Measurements from ENCODE around the gene CARD19. TPM values are rescaled to one million over a fixed set of nuclear protein-coding genes. Genes with fewer than 3 reads are reported as not detected.

CARD19 gene
- total and polyA plus RNA-seq, 4 donors, result 47.7 to 92.3 (median 65.3) TPM

DNA sequence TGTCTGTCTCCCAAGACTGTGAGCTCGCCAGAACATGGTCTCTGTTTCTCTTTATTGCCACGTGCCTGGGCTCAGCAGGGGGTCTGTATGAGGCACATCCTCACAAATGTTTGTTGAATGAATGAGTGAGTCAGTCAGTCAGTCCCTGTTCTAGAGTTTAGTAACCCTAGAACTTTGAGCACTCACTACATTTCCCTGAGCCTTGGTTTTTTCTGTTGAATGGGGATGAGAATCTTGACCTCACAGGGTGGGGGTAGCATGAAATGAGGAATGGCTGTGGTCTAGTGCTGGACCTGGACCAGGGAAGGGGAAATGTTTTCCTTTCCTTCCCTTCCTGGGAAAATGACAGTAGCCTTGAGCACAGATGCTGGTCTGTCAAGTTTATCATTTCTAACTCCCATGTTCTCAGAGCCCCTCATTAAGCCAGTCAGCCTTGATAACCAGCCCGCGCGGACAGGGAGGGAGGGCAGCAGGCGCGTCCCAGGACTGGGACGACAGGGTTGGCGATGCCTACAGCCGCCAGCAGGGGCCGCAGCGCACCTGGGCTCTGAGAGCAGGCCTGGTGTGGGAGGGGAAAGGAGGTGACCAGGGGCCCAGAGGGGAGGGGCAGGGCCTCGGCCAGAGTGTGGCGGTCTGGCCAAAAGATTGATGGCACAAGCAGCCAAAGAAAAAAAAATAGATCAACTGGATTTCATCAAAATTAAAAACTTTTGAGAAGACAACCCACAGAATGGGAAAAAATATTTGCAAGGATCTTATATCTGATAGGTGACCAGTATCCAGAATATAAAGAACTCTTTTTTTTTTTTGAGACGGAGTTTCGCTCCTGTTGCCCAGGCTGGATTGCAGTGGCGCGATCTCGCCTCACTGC is 63.8 kb downstream of the CARD19 start:
- no peak overlapping the region for H3K4me3 ChIP-seq (ENCODE audit: low read length in 2 of 2)
- H3K9me3 ChIP-seq (ENCODE audit: control insufficient read depth, low read length), result no peaks in the 10 kb centered on the region
- ATAC-seq (ENCODE audit: low FRiP score), result peak; percentile 96
- no peaks in the 10 kb centered on the region for H3K4me1 ChIP-seq (ENCODE audit: control insufficient read depth in 1 of 2, insufficient read depth in 2 of 2, low read length in 2 of 2)
- DNase-seq, result peak; percentile 89 to 94
- no peak overlapping the region for H3K27ac ChIP-seq (ENCODE audit: low read depth in 1 of 2, low read length in 2 of 2)
- intact Hi-C loops (cut with DNase I), result loop anchor here (1.0 to 10.0 kb wide), 3 partner anchors 143 to 405 kb away; no protein-coding TSS in a partner anchor
- no peaks in the 10 kb centered on the region for H3K36me3 ChIP-seq (ENCODE audit: control insufficient read depth in 1 of 2, insufficient read depth in 2 of 2, low read length in 1 of 2)
- 9 to 11% methylated on average over 19 of the region's 19 CpGs for WGBS, 2 donors
- H3K27me3 ChIP-seq (ENCODE audit: control insufficient read depth in 1 of 2, insufficient read depth in 2 of 2, low read length in 1 of 2), result no peaks in the 10 kb centered on the region

DNA sequence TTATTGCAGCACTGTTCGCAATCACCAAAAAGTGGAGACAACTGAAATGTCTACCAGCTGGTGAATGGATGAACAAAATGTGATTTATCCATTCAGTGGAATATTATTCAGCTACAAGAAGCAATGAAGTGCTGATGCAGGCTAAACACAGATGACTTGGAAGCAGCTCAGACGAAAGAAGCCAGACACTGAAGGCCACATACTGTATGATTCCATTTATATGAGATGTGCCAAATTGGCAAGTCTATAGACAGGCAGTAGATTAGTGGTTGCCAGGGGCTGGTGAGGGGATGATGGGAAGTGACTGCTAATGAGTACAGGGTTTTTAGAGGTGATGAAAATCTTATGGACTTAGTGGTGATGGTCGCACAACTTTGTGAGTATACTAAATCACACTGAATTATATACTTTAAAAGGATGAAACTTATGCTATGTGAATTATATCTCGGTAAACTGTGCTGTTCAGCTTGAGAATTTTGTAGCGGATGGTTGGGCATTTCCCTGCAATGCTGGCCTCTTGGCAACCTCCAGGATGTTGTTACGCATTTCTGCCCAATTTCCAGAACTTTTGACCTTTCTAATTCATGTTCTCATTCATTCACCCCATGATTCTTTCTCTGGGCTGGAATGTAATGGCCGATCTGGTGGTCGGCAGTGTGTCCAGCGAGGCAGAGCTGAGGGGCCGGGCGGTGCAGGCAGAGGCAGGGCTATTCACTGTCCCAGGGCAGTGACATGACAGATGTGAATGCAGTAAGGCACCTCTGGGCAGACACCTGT is 66.0 kb downstream of the CARD19 start:
- no peak for ATAC-seq (ENCODE audit: low FRiP score)
- intact Hi-C loops (cut with DNase I), result loop anchor here (2.0 to 10.0 kb wide), 2 partner anchors 141 to 403 kb away; no protein-coding TSS in a partner anchor
- DNase-seq, result no peak
- H3K36me3 ChIP-seq (ENCODE audit: control insufficient read depth in 1 of 2, insufficient read depth in 2 of 2, low read length in 1 of 2), result no peaks in the 10 kb centered on the region
- H3K9me3 ChIP-seq (ENCODE audit: control insufficient read depth, low read length), result no peaks in the 10 kb centered on the region
- 64 to 65% methylated on average over 11 of the region's 11 CpGs for WGBS, 2 donors
- no peak overlapping the region for H3K27ac ChIP-seq (ENCODE audit: low read depth in 1 of 2, low read length in 2 of 2)
- no peak overlapping the region for H3K4me3 ChIP-seq (ENCODE audit: low read length in 2 of 2)
- H3K27me3 ChIP-seq (ENCODE audit: control insufficient read depth in 1 of 2, insufficient read depth in 2 of 2, low read length in 1 of 2), result no peaks in the 10 kb centered on the region
- H3K4me1 ChIP-seq (ENCODE audit: control insufficient read depth in 1 of 2, insufficient read depth in 2 of 2, low read length in 2 of 2), result no peaks in the 10 kb centered on the region

Other genes with a start within 250 kb of the CARD19 start
- gene ZNF484, start 218.2 kb upstream of the CARD19 start, total RNA-seq, result 10 to 100 TPM; 11.6 to 17.3 TPM
- gene ZNF484, start 218.2 kb upstream of the CARD19 start, polyA plus RNA-seq, result 1 to 10 TPM; 1.5 to 1.9 TPM
- 10 to 100 TPM in 1 of 2 donors, 1 to 10 TPM in 1; 8.6 to 13.4 TPM for gene FGD3, start 148.7 kb upstream of the CARD19 start, total RNA-seq
- gene FGD3, start 148.7 kb upstream of the CARD19 start, polyA plus RNA-seq, result 1 to 10 TPM in 1 of 2 donors, under 1 TPM in 1; 0.69 to 3.0 TPM
- 10 to 100 TPM in 1 of 2 donors, 1 to 10 TPM in 1; 3.8 to 10.3 TPM for gene SUSD3, start 37.5 kb upstream of the CARD19 start, total RNA-seq
- gene SUSD3, start 37.5 kb upstream of the CARD19 start, polyA plus RNA-seq, result 1 to 10 TPM; 2.6 to 5.0 TPM
- gene NINJ1, start 38.0 kb downstream of the CARD19 start, total RNA-seq, result 10 to 100 TPM; 66.8 to 80.3 TPM
- gene NINJ1, start 38.0 kb downstream of the CARD19 start, polyA plus RNA-seq, result 100 to 1,000 TPM in 1 of 2 donors, 10 to 100 TPM in 1; 46.7 to 113 TPM
- 1 to 10 TPM; 3.6 to 3.7 TPM for gene WNK2, start 87.9 kb downstream of the CARD19 start, total RNA-seq
- 1 to 10 TPM in 1 of 2 donors, under 1 TPM in 1; 0.13 to 2.1 TPM for gene WNK2, start 87.9 kb downstream of the CARD19 start, polyA plus RNA-seq

Data from aorta (tissue), 5 donors.